Activated T-helper 1 cell treated with anti-CD3 and anti-CD28 coated beads, Interleukin-12 subunit alpha, Interleukin-12 subunit beta, Interleukin-2, Interleukin-4 antibody, amounts not matched to agents 30 ng/mL and 10 ng/mL and 1 ng/mL, durations not matched to agents 14 hours and 24 hours and 36 hours (primary cell): Measurements from ENCODE around the gene ACTR8. TPM values are rescaled to one million over a fixed set of nuclear protein-coding genes. Genes with fewer than 3 reads are reported as not detected.

Experiments
- DNase-seq: peaks from one replicate; pipeline ENCODE4 v3.0.0; 2021; ENCODE audit warnings: low spot score
- H3K27ac Mint-ChIP-seq: one replicate; pipeline ENCODE4 v1.8.0; 2021; ENCODE audit warnings: mild to moderate bottlenecking, mixed read lengths
- H3K27me3 Mint-ChIP-seq: one replicate; pipeline ENCODE4 v1.8.0; 2022; ENCODE audit warnings: mild to moderate bottlenecking, moderate library complexity, mixed read lengths; ENCODE audit not compliant: insufficient read depth
- H3K36me3 Mint-ChIP-seq: one replicate; pipeline ENCODE4 v1.8.0; 2021; ENCODE audit warnings: low read depth, mixed read lengths
- H3K4me1 Mint-ChIP-seq: one replicate; pipeline ENCODE4 v1.8.0; 2021; ENCODE audit warnings: low read depth, mixed read lengths
- H3K4me3 Mint-ChIP-seq: one replicate; pipeline ENCODE4 v1.8.0; 2021; ENCODE audit warnings: mild to moderate bottlenecking, moderate library complexity, mixed read lengths
- H3K9me3 Mint-ChIP-seq: one replicate; pipeline ENCODE4 v1.8.0; 2021; ENCODE audit warnings: mixed read lengths
- intact Hi-C: fragments of 100-400 bp; cut with micrococcal nuclease; formaldehyde crosslinking; loops from one replicate; pipeline ENCODE4 v1.15.1; 2024
- total RNA-seq: library from RNA; stranded (reverse); gene quantifications from 2 replicates; pipeline ENCODE4 v1.2.3, GENCODE V29; 2022

The ACTR8 gene
- total RNA-seq, 1 donor from 2014 or later = 41.9 TPM

- H3K4me1 Mint-ChIP-seq = no peaks in the 10 kb centered on the region
- H3K27ac Mint-ChIP-seq = no peak overlapping the region
- peaks cover 2% of the 10 kb centered on the region for H3K27me3 Mint-ChIP-seq
- no peak for DNase-seq
- peaks cover 9% of the 10 kb centered on the region for H3K36me3 Mint-ChIP-seq
- no peaks in the 10 kb centered on the region for H3K9me3 Mint-ChIP-seq
- intact Hi-C loops = no loop called here
- no peak overlapping the region for H3K4me3 Mint-ChIP-seq
Measured at GRCh38 chr3:53858096-53858741, 23.7 kb downstream of the ACTR8 start.

- Mint-ChIP-seq H3K36me3 (peaks cover 5% of the 10 kb centered on the region), H3K4me1 (no peaks in the 10 kb centered on the region), H3K27ac (no peak overlapping the region), H3K4me3 (no peak overlapping the region), H3K27me3 (peaks cover 2% of the 10 kb centered on the region), H3K9me3 (no peaks in the 10 kb centered on the region)
- intact Hi-C loops = no loop called here
- no peak for DNase-seq
Measured at GRCh38 chr3:53856964-53857363, 25.0 kb downstream of the ACTR8 start.

- H3K27ac Mint-ChIP-seq = no peak overlapping the region
- intact Hi-C loops = no loop called here
- no peaks in the 10 kb centered on the region for H3K9me3 Mint-ChIP-seq
- peaks cover 20% of the 10 kb centered on the region for H3K27me3 Mint-ChIP-seq
- H3K4me1 Mint-ChIP-seq = no peaks in the 10 kb centered on the region
- no peak for DNase-seq
- no peaks in the 10 kb centered on the region for H3K36me3 Mint-ChIP-seq
- H3K4me3 Mint-ChIP-seq = no peak overlapping the region
Measured at GRCh38 chr3:53850895-53851294, 31.1 kb downstream of the ACTR8 start.

- intact Hi-C loops = no loop called here
- DNase-seq = no peak
Measured at GRCh38 chr3:53849916-53850315, 32.0 kb downstream of the ACTR8 start.

GRCh38 chr3:53846851-53847155 lies 35.1 kb downstream of the ACTR8 start:
- H3K36me3 Mint-ChIP-seq = no peaks in the 10 kb centered on the region
- H3K27me3 Mint-ChIP-seq = peaks cover 45% of the 10 kb centered on the region
- DNase-seq = no peak
- intact Hi-C loops = no loop called here
- H3K27ac Mint-ChIP-seq = no peak overlapping the region
- no peaks in the 10 kb centered on the region for H3K4me1 Mint-ChIP-seq
- H3K9me3 Mint-ChIP-seq = no peaks in the 10 kb centered on the region
- H3K4me3 Mint-ChIP-seq = peak overlapping the region; percentile 69

More at GRCh38 chr3:53849916-53850315, 32.0 kb downstream of the ACTR8 start:
- H3K27ac Mint-ChIP-seq = no peak overlapping the region
- H3K4me1 Mint-ChIP-seq = no peaks in the 10 kb centered on the region
- H3K27me3 Mint-ChIP-seq = peaks cover 28% of the 10 kb centered on the region
- no peaks in the 10 kb centered on the region for H3K36me3 Mint-ChIP-seq
- H3K4me3 Mint-ChIP-seq = no peak overlapping the region
- H3K9me3 Mint-ChIP-seq = no peaks in the 10 kb centered on the region

GRCh38 chr3:53846134-53846850 lies 35.7 kb downstream of the ACTR8 start, which contains the start of the genes CHDH and IL17RB:
CHDH (minus strand) TSS chr3:53846419; CDS start chr3:53824008, 22,411 bp downstream.
IL17RB (plus strand) TSS chr3:53846568; CDS start chr3:53846589, 21 bp downstream.
- Mint-ChIP-seq H3K27ac (no peak within 1 kb of the TSS), H3K4me1 (no peaks in the 10 kb centered on the region)

GRCh38 chr3:53845881-53846133 lies 36.1 kb downstream of the ACTR8 start:
- H3K27me3 Mint-ChIP-seq = peaks cover 48% of the 10 kb centered on the region
- H3K4me3 Mint-ChIP-seq = peak overlapping the region; percentile 63
- intact Hi-C loops = no loop called here
- H3K36me3 Mint-ChIP-seq = no peaks in the 10 kb centered on the region
- no peak for DNase-seq
- no peaks in the 10 kb centered on the region for H3K4me1 Mint-ChIP-seq
- no peak overlapping the region for H3K27ac Mint-ChIP-seq
- no peaks in the 10 kb centered on the region for H3K9me3 Mint-ChIP-seq

More at GRCh38 chr3:53846134-53846850, 35.7 kb downstream of the ACTR8 start, which contains the start of the genes CHDH and IL17RB:
- peak; percentile 2 for DNase-seq
- peaks cover 48% of the 10 kb centered on the region for H3K27me3 Mint-ChIP-seq
- H3K36me3 Mint-ChIP-seq = no peaks in the 10 kb centered on the region
- H3K4me3 Mint-ChIP-seq = peak within 1 kb of the TSS; percentile 69
- intact Hi-C loops = no loop called here
- no peaks in the 10 kb centered on the region for H3K9me3 Mint-ChIP-seq

- peak overlapping the region; percentile 63 for H3K4me3 Mint-ChIP-seq
- no peak overlapping the region for H3K27ac Mint-ChIP-seq
- no peaks in the 10 kb centered on the region for H3K4me1 Mint-ChIP-seq
- no peak for DNase-seq
- H3K27me3 Mint-ChIP-seq = peaks cover 53% of the 10 kb centered on the region
- no peaks in the 10 kb centered on the region for H3K9me3 Mint-ChIP-seq
- intact Hi-C loops = no loop called here
- no peaks in the 10 kb centered on the region for H3K36me3 Mint-ChIP-seq
Measured at GRCh38 chr3:53845103-53845880, 36.7 kb downstream of the ACTR8 start.

- no peak overlapping the region for H3K27ac Mint-ChIP-seq
Measured at GRCh38 chr3:53844262-53845102, 37.5 kb downstream of the ACTR8 start.

GRCh38 chr3:53843195-53844177 lies 38.5 kb downstream of the ACTR8 start:
- H3K27me3 Mint-ChIP-seq = peaks cover 54% of the 10 kb centered on the region
- no peaks in the 10 kb centered on the region for H3K9me3 Mint-ChIP-seq
- H3K4me1 Mint-ChIP-seq = no peaks in the 10 kb centered on the region
- DNase-seq = no peak
- intact Hi-C loops = no loop called here
- H3K27ac Mint-ChIP-seq = no peak overlapping the region
- H3K36me3 Mint-ChIP-seq = no peaks in the 10 kb centered on the region
- no peak overlapping the region for H3K4me3 Mint-ChIP-seq

More at GRCh38 chr3:53844262-53845102, 37.5 kb downstream of the ACTR8 start:
- Mint-ChIP-seq H3K9me3 (no peaks in the 10 kb centered on the region), H3K4me3 (no peak overlapping the region), H3K4me1 (no peaks in the 10 kb centered on the region), H3K36me3 (no peaks in the 10 kb centered on the region), H3K27me3 (peaks cover 54% of the 10 kb centered on the region)
- DNase-seq = no peak
- intact Hi-C loops = no loop called here

- no peak for DNase-seq
- no peak overlapping the region for H3K27ac Mint-ChIP-seq
- peaks cover 48% of the 10 kb centered on the region for H3K27me3 Mint-ChIP-seq
- no peak overlapping the region for H3K4me3 Mint-ChIP-seq
- intact Hi-C loops = no loop called here
- no peaks in the 10 kb centered on the region for H3K4me1 Mint-ChIP-seq
- no peaks in the 10 kb centered on the region for H3K9me3 Mint-ChIP-seq
- no peaks in the 10 kb centered on the region for H3K36me3 Mint-ChIP-seq
Measured at GRCh38 chr3:53842436-53843194, 39.3 kb downstream of the ACTR8 start.
